SU-DHL-6 (cell line): ENCODE data around the gene C19orf73.

Source experiments
- H2AFZ ChIP-seq: fragments of 200-600 bp; sonication (generic); 2 replicates; pipeline ENCODE4 v1.6.1; 2014; ENCODE audit warnings: low read depth, mild to moderate bottlenecking, moderate library complexity, mixed read lengths, antibody characterized with exemption, low read length; ENCODE audit not compliant: severe bottlenecking
- H3F3A ChIP-seq: fragments of 200-600 bp; shearing (Covaris generic); 2 replicates; pipeline ENCODE4 v1.6.0; 2016; ENCODE audit warnings: antibody characterized with exemption, mild to moderate bottlenecking; ENCODE audit not compliant: insufficient read depth
- H3K27ac ChIP-seq: fragments of 200-600 bp; sonication (generic); 2 replicates; pipeline ENCODE4 v1.5.1; 2016; ENCODE audit warnings: low read depth, mild to moderate bottlenecking, low read length, moderate library complexity, mixed read lengths
- H3K27me3 ChIP-seq: fragments of 200-600 bp; sonication (generic), shearing (Covaris generic); 2 replicates; pipeline ENCODE4 v1.6.0; 2014; ENCODE audit warnings: mild to moderate bottlenecking, low read length
- H3K36me3 ChIP-seq: fragments of 200-600 bp; sonication (generic); 2 replicates; pipeline ENCODE4 v1.6.1; 2014; ENCODE audit warnings: mild to moderate bottlenecking, low read length, mixed read lengths
- H3K4me2 ChIP-seq: fragments of 300-600, 200-600 bp; shearing (Covaris generic), sonication (generic); 2 replicates; pipeline ENCODE4 v1.6.0; 2014; ENCODE audit warnings: low read length, low read depth, mild to moderate bottlenecking; ENCODE audit not compliant: poor library complexity, severe bottlenecking
- H3K4me3 ChIP-seq: fragments of 200-600 bp; sonication (generic); 2 replicates; pipeline ENCODE4 v1.5.1; 2014; ENCODE audit warnings: antibody characterized with exemption, low read length, mild to moderate bottlenecking, mixed read lengths; ENCODE audit not compliant: insufficient read depth, poor library complexity, severe bottlenecking
- H3K79me2 ChIP-seq: fragments of 200-600 bp; sonication (generic); 2 replicates; pipeline ENCODE4 v1.6.1; 2014; ENCODE audit warnings: mild to moderate bottlenecking, low read length, moderate library complexity; ENCODE audit not compliant: insufficient read depth
- H3K9ac ChIP-seq: fragments of 200-600 bp; sonication (generic); 2 replicates; pipeline ENCODE4 v1.7.0; 2014; ENCODE audit warnings: mild to moderate bottlenecking, low read length
- H3K9me2 ChIP-seq: fragments of 200-600 bp; sonication (generic); replicated peaks from 2 replicates; pipeline ENCODE4 v1.6.1; 2014; ENCODE audit warnings: low read length; ENCODE audit not compliant: insufficient read depth
- H3K9me3 ChIP-seq: fragments of 200-600 bp; sonication (generic); 2 replicates; pipeline ENCODE4 v1.6.1; 2014; ENCODE audit warnings: low read length, mixed read lengths; ENCODE audit not compliant: insufficient read depth
- H4K20me1 ChIP-seq: fragments of 200-600 bp; sonication (generic); 2 replicates; pipeline ENCODE4 v1.6.1; 2014; ENCODE audit warnings: low read depth, mild to moderate bottlenecking, antibody characterized with exemption, low read length, moderate library complexity, mixed read lengths
- CTCF ChIP-seq: fragments of 200-600 bp; sonication (generic); IDR thresholded peaks from one replicate; pipeline ENCODE4 v1.5.1; 2017; ENCODE audit warnings: antibody characterized with exemption, mild to moderate bottlenecking, low read length, moderate library complexity; ENCODE audit not compliant: insufficient read depth, poor library complexity, severe bottlenecking
- EZH2phosphoT487 ChIP-seq: fragments of 200-600 bp; sonication (generic), shearing (Covaris generic); conservative IDR thresholded peaks from 2 replicates; pipeline ENCODE4 v1.6.1; 2018; ENCODE audit warnings: mild to moderate bottlenecking, antibody characterized with exemption, low read length, moderate library complexity, mixed read lengths

C19orf73 gene, protein sequence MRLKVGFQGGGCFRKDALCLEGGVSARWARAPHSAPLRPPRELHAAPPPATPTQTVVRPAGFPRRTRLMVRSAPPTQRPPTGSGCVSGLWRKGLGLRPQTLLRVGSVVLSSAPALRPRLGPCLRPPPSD

GRCh38 chr19:49118565-49119410 is at the start of gene C19orf73:
Gene C19orf73, minus strand, starts transcription at chr19:49119143. Its CDS starts 121 bp downstream, at chr19:49119022.
- no peaks in the 10 kb centered on the region for H3K79me2 ChIP-seq
- peak within 1 kb of the TSS; percentile 74 for H3K9ac ChIP-seq
- H3K4me2 ChIP-seq = peak within 1 kb of the TSS; percentile 89
- H3K36me3 ChIP-seq = no peaks in the 10 kb centered on the region
- H2AFZ ChIP-seq = peak within 1 kb of the TSS; percentile 55
- no peaks in the 10 kb centered on the region for H3K9me2 ChIP-seq
- H4K20me1 ChIP-seq = no peaks in the 10 kb centered on the region
- no peak for TF ChIP-seq CTCF
- TF ChIP-seq EZH2phosphoT487 = no peak
- H3F3A ChIP-seq = peaks cover 7% of the 10 kb centered on the region; the same call in 1 of the 2 replicates
- H3K4me3 ChIP-seq = peak within 1 kb of the TSS; percentile 66
- peak within 1 kb of the TSS; percentile 65 for H3K27ac ChIP-seq
- H3K9me3 ChIP-seq = no peaks in the 10 kb centered on the region
- no peaks in the 10 kb centered on the region for H3K27me3 ChIP-seq

DNA sequence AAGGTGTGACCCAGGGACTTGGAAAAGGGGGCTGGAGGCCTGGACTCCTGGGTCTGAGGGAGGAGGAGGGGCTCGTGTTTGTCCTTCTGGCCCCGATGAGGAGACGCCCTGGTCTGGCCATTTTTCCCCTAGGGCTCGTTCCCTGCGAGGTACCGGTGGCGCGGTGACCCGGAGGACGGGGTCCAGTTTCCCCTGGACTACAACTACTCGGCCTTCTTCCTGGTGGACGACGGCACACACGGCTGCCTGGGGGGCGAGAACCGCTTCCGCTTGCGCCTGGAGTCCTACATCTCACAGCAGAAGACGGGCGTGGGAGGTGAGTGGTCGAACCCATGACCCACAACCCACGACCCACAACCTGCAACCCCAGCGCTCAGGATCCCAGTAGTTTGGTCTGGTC is 49.5 kb upstream of the C19orf73 start:
- Histone ChIP-seq H3K27ac (no peak overlapping the region), H3K4me2 (no peak overlapping the region), H4K20me1 (no peaks in the 10 kb centered on the region), H3K36me3 (no peaks in the 10 kb centered on the region), H3K9me3 (no peaks in the 10 kb centered on the region), H3K9ac (no peak overlapping the region), H3K79me2 (no peaks in the 10 kb centered on the region), H3K9me2 (no peaks in the 10 kb centered on the region), H2AFZ (no peak overlapping the region), H3F3A (no peaks in the 10 kb centered on the region), H3K27me3 (no peaks in the 10 kb centered on the region), H3K4me3 (no peak overlapping the region)
- TF ChIP-seq EZH2phosphoT487 (no peak), CTCF (no peak)

DNA sequence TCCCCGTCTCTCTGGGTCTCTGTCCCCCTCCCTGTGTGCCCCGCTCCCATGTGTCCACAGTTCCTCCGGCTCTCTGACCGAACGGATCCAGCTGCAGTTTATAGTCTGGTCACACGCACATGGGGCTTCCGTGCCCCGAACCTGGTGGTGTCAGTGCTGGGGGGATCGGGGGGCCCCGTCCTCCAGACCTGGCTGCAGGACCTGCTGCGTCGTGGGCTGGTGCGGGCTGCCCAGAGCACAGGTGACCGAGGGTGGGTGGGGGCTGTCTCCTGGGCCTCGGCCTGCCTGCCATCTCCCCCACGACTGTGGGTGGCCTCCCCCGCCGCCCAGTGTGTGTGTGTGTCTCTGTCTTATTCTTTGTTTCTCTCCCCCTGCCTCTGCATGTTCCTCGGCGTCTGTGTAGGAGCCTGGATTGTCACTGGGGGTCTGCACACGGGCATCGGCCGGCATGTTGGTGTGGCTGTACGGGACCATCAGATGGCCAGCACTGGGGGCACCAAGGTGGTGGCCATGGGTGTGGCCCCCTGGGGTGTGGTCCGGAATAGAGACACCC is 49.0 kb upstream of the C19orf73 start:
- Histone ChIP-seq H2AFZ (no peak overlapping the region), H3K27me3 (no peaks in the 10 kb centered on the region), H3K27ac (no peak overlapping the region), H3K9me2 (no peaks in the 10 kb centered on the region), H4K20me1 (no peaks in the 10 kb centered on the region), H3K4me3 (no peak overlapping the region), H3K79me2 (no peaks in the 10 kb centered on the region), H3K9me3 (no peaks in the 10 kb centered on the region), H3F3A (no peaks in the 10 kb centered on the region), H3K36me3 (no peaks in the 10 kb centered on the region), H3K4me2 (no peak overlapping the region), H3K9ac (no peak overlapping the region)
- TF ChIP-seq CTCF (no peak), EZH2phosphoT487 (no peak)
